Measurements from ENCODE around the gene RNGTT.

RNGTT gene

GRCh38 chr6:88609983-88610382 lies 353.4 kb downstream of the RNGTT start:
- Histone ChIP-seq H3K4me3 (ENCODE audit: low read depth in 1 of 2, low read length in 2 of 2) (no peak overlapping the region), H3K4me1 (ENCODE audit: control insufficient read depth in 1 of 2, insufficient read depth in 2 of 2, low read length in 2 of 2) (no peaks in the 10 kb centered on the region), H3K9me3 (ENCODE audit: control insufficient read depth in 1 of 2, low read length in 2 of 2) (no peaks in the 10 kb centered on the region), H3K9ac (ENCODE audit: low read depth in 1 of 2, low read length in 2 of 2) (no peak overlapping the region), H3K27ac (ENCODE audit: low read depth, low read length) (no peak overlapping the region), H3K36me3 (ENCODE audit: control insufficient read depth in 1 of 2, insufficient read depth in 2 of 2, low read length in 2 of 2) (peaks cover 0 to 5% of the 10 kb centered on the region in 2 donors), H3K27me3 (ENCODE audit: control insufficient read depth in 1 of 2, insufficient read depth in 2 of 2, low read length in 2 of 2) (no peaks in the 10 kb centered on the region)

- H3K4me3 ChIP-seq (ENCODE audit: low read depth in 1 of 2, low read length in 2 of 2) = no peak overlapping the region
- no peaks in the 10 kb centered on the region for H3K36me3 ChIP-seq (ENCODE audit: control insufficient read depth in 1 of 2, insufficient read depth in 2 of 2, low read length in 2 of 2)
- no peak overlapping the region for H3K9ac ChIP-seq (ENCODE audit: low read depth in 1 of 2, low read length in 2 of 2)
- H3K4me1 ChIP-seq (ENCODE audit: control insufficient read depth in 1 of 2, insufficient read depth in 2 of 2, low read length in 2 of 2) = no peaks in the 10 kb centered on the region
- H3K9me3 ChIP-seq (ENCODE audit: control insufficient read depth in 1 of 2, low read length in 2 of 2) = no peaks in the 10 kb centered on the region
- no peak overlapping the region for H3K27ac ChIP-seq (ENCODE audit: low read depth, low read length)
- H3K27me3 ChIP-seq (ENCODE audit: control insufficient read depth in 1 of 2, insufficient read depth in 2 of 2, low read length in 2 of 2) = no peaks in the 10 kb centered on the region
Measured at GRCh38 chr6:88605271-88605670, 358.1 kb downstream of the RNGTT start.

- Histone ChIP-seq H3K4me3 (ENCODE audit: low read depth in 1 of 2, low read length in 2 of 2) (no peak overlapping the region), H3K36me3 (ENCODE audit: control insufficient read depth in 1 of 2, insufficient read depth in 2 of 2, low read length in 2 of 2) (no peaks in the 10 kb centered on the region), H3K9me3 (ENCODE audit: control insufficient read depth in 1 of 2, low read length in 2 of 2) (no peaks in the 10 kb centered on the region), H3K4me1 (ENCODE audit: control insufficient read depth in 1 of 2, insufficient read depth in 2 of 2, low read length in 2 of 2) (no peaks in the 10 kb centered on the region), H3K27ac (ENCODE audit: low read depth, low read length) (no peak overlapping the region), H3K9ac (ENCODE audit: low read depth in 1 of 2, low read length in 2 of 2) (no peak overlapping the region), H3K27me3 (ENCODE audit: control insufficient read depth in 1 of 2, insufficient read depth in 2 of 2, low read length in 2 of 2) (no peaks in the 10 kb centered on the region)
Measured at GRCh38 chr6:88599571-88599970, 363.8 kb downstream of the RNGTT start.

DNA sequence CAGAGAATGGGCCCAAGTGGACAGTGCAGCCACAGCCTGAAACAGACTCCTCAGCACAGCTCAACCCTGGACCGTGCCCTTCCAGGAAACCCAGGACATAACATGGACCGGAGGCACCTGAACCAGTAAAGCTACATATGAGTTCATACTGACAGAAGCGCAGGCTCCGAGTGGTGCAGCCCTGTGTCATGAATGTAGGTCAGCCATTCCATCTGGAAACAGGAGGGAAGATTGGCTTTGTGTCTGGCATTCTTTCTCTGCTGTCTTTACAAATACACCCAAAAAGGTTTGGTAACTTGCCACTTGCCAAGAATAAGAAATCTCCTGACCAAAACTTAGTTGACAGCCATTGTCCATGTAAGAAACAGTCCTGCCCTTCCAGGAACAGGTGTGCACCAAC lies 366.6 kb downstream of the RNGTT start:
- Histone ChIP-seq H3K4me3 (ENCODE audit: low read depth in 1 of 2, low read length in 2 of 2) (no peak overlapping the region), H3K36me3 (ENCODE audit: control insufficient read depth in 1 of 2, insufficient read depth in 2 of 2, low read length in 2 of 2) (no peaks in the 10 kb centered on the region), H3K9me3 (ENCODE audit: control insufficient read depth in 1 of 2, low read length in 2 of 2) (no peaks in the 10 kb centered on the region), H3K27me3 (ENCODE audit: control insufficient read depth in 1 of 2, insufficient read depth in 2 of 2, low read length in 2 of 2) (no peaks in the 10 kb centered on the region), H3K4me1 (ENCODE audit: control insufficient read depth in 1 of 2, insufficient read depth in 2 of 2, low read length in 2 of 2) (no peaks in the 10 kb centered on the region), H3K27ac (ENCODE audit: low read depth, low read length) (no peak overlapping the region), H3K9ac (ENCODE audit: low read depth in 1 of 2, low read length in 2 of 2) (no peak overlapping the region)

DNA sequence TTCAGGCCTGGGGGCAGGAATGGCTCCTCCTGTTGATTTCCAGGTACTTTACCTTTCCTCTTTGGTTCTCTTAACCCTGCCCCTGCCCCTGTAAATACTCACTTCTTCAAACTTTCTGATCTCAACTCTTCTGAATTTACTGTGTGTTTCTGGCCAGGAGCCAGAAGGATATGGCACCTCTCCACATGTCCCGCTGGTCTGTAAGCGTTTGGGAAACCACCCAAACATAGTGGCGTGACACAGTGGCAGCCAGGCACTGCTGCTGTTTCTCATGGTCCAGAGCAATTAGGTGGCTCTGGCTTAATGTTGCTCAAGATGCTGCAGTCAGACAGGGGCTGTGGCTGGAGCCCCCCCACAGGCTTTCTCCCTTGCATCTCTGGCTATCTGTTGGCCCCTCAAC lies 374.5 kb downstream of the RNGTT start:
- H3K4me1 ChIP-seq (ENCODE audit: control insufficient read depth in 1 of 2, insufficient read depth in 2 of 2, low read length in 2 of 2) = no peaks in the 10 kb centered on the region
- no peak overlapping the region for H3K4me3 ChIP-seq (ENCODE audit: low read depth in 1 of 2, low read length in 2 of 2)
- no peaks in the 10 kb centered on the region for H3K27me3 ChIP-seq (ENCODE audit: control insufficient read depth in 1 of 2, insufficient read depth in 2 of 2, low read length in 2 of 2)
- no peak overlapping the region for H3K27ac ChIP-seq (ENCODE audit: low read depth, low read length)
- no peaks in the 10 kb centered on the region for H3K36me3 ChIP-seq (ENCODE audit: control insufficient read depth in 1 of 2, insufficient read depth in 2 of 2, low read length in 2 of 2)
- H3K9ac ChIP-seq (ENCODE audit: low read depth in 1 of 2, low read length in 2 of 2) = no peak overlapping the region
- H3K9me3 ChIP-seq (ENCODE audit: control insufficient read depth in 1 of 2, low read length in 2 of 2) = no peaks in the 10 kb centered on the region

- H3K9me3 ChIP-seq (ENCODE audit: control insufficient read depth in 1 of 2, low read length in 2 of 2) = peaks cover 0 to 8% of the 10 kb centered on the region in 2 donors
- H3K4me3 ChIP-seq (ENCODE audit: low read depth in 1 of 2, low read length in 2 of 2) = no peak overlapping the region
Measured at GRCh38 chr6:88587150-88587520, 376.3 kb downstream of the RNGTT start.

GRCh38 chr6:88586371-88587149 lies 376.9 kb downstream of the RNGTT start:
- H3K4me1 ChIP-seq (ENCODE audit: control insufficient read depth in 1 of 2, insufficient read depth in 2 of 2, low read length in 2 of 2) = no peaks in the 10 kb centered on the region
- H3K9me3 ChIP-seq (ENCODE audit: control insufficient read depth in 1 of 2, low read length in 2 of 2) = peaks cover 3 to 8% of the 10 kb centered on the region in 2 donors
- no peak overlapping the region for H3K27ac ChIP-seq (ENCODE audit: low read depth, low read length)

More at GRCh38 chr6:88587150-88587520, 376.3 kb downstream of the RNGTT start:
- Histone ChIP-seq H3K36me3 (ENCODE audit: control insufficient read depth in 1 of 2, insufficient read depth in 2 of 2, low read length in 2 of 2) (no peaks in the 10 kb centered on the region), H3K27me3 (ENCODE audit: control insufficient read depth in 1 of 2, insufficient read depth in 2 of 2, low read length in 2 of 2) (no peaks in the 10 kb centered on the region), H3K27ac (ENCODE audit: low read depth, low read length) (no peak overlapping the region), H3K4me1 (ENCODE audit: control insufficient read depth in 1 of 2, insufficient read depth in 2 of 2, low read length in 2 of 2) (no peaks in the 10 kb centered on the region), H3K9ac (ENCODE audit: low read depth in 1 of 2, low read length in 2 of 2) (no peak overlapping the region)

GRCh38 chr6:88585276-88585692 lies 378.1 kb downstream of the RNGTT start:
- Histone ChIP-seq H3K27me3 (ENCODE audit: control insufficient read depth in 1 of 2, insufficient read depth in 2 of 2, low read length in 2 of 2) (no peaks in the 10 kb centered on the region), H3K4me3 (ENCODE audit: low read depth in 1 of 2, low read length in 2 of 2) (no peak overlapping the region), H3K9ac (ENCODE audit: low read depth in 1 of 2, low read length in 2 of 2) (no peak overlapping the region), H3K9me3 (ENCODE audit: control insufficient read depth in 1 of 2, low read length in 2 of 2) (peaks cover 3 to 8% of the 10 kb centered on the region in 2 donors), H3K36me3 (ENCODE audit: control insufficient read depth in 1 of 2, insufficient read depth in 2 of 2, low read length in 2 of 2) (no peaks in the 10 kb centered on the region), H3K27ac (ENCODE audit: low read depth, low read length) (no peak overlapping the region), H3K4me1 (ENCODE audit: control insufficient read depth in 1 of 2, insufficient read depth in 2 of 2, low read length in 2 of 2) (no peaks in the 10 kb centered on the region)

More at GRCh38 chr6:88586371-88587149, 376.9 kb downstream of the RNGTT start:
- H3K4me3 ChIP-seq (ENCODE audit: low read depth in 1 of 2, low read length in 2 of 2) = no peak overlapping the region
- H3K36me3 ChIP-seq (ENCODE audit: control insufficient read depth in 1 of 2, insufficient read depth in 2 of 2, low read length in 2 of 2) = no peaks in the 10 kb centered on the region
- no peak overlapping the region for H3K9ac ChIP-seq (ENCODE audit: low read depth in 1 of 2, low read length in 2 of 2)
- no peaks in the 10 kb centered on the region for H3K27me3 ChIP-seq (ENCODE audit: control insufficient read depth in 1 of 2, insufficient read depth in 2 of 2, low read length in 2 of 2)

DNA sequence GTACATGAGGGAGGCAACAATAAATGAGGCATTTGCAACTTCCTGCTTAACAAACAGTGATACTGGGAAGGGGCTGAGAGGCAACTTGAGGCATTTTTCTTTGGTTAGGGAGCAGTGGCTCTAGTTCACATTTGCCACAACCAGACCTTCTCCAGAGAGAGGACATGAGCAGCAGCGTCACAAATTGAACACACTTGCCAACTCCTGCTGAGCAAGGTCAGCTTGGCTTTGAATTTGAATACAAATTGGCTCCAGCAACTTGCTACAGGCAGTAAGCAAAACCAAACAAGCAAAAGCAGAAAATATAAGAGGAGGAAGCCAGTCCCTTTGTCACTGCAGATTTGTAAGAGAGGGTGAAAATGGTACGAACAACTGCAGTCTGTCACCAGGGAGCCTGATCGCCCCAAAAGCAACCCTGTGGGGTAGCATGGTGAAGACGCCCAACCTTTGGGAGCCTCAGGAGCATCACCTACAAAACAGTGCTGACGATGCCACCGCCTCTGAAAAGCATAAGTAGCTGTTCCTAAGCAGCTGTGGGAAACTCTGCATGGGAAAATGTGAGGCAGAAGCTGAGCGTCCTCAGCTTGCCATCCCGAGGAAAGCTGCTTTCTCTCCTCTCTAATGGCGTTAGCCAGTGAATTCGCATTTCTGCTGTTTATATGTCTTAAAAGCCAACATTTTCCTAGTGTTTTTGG lies 378.7 kb downstream of the RNGTT start:
- peaks cover 3 to 8% of the 10 kb centered on the region in 2 donors for H3K9me3 ChIP-seq (ENCODE audit: control insufficient read depth in 1 of 2, low read length in 2 of 2)
- H3K4me1 ChIP-seq (ENCODE audit: control insufficient read depth in 1 of 2, insufficient read depth in 2 of 2, low read length in 2 of 2) = no peaks in the 10 kb centered on the region
- no peak overlapping the region for H3K27ac ChIP-seq (ENCODE audit: low read depth, low read length)
- H3K27me3 ChIP-seq (ENCODE audit: control insufficient read depth in 1 of 2, insufficient read depth in 2 of 2, low read length in 2 of 2) = no peaks in the 10 kb centered on the region
- H3K9ac ChIP-seq (ENCODE audit: low read depth in 1 of 2, low read length in 2 of 2) = no peak overlapping the region
- H3K4me3 ChIP-seq (ENCODE audit: low read depth in 1 of 2, low read length in 2 of 2) = no peak overlapping the region
- H3K36me3 ChIP-seq (ENCODE audit: control insufficient read depth in 1 of 2, insufficient read depth in 2 of 2, low read length in 2 of 2) = no peaks in the 10 kb centered on the region

DNA sequence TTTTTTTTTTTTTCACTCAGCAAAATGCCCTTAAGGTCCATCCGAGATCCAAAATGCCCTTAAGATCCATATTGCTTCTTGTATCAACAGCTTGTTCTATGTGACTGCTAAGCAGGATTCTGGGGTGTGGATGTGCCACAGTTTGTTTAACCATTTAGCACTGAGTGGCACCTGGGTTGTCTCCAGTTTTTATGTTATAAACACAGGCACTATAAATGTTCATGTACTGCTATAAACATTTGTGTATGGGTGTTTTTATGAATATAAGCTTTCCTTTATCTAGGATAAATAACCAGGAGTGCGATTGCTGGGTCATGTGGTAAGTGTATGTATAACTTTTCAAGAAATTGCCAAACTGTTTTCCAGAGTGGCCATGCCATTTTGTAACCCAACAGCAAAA lies 386.0 kb downstream of the RNGTT start:
- no peaks in the 10 kb centered on the region for H3K27me3 ChIP-seq (ENCODE audit: control insufficient read depth in 1 of 2, insufficient read depth in 2 of 2, low read length in 2 of 2)
- no peaks in the 10 kb centered on the region for H3K36me3 ChIP-seq (ENCODE audit: control insufficient read depth in 1 of 2, insufficient read depth in 2 of 2, low read length in 2 of 2)
- no peaks in the 10 kb centered on the region for H3K4me1 ChIP-seq (ENCODE audit: control insufficient read depth in 1 of 2, insufficient read depth in 2 of 2, low read length in 2 of 2)
- no peak overlapping the region for H3K4me3 ChIP-seq (ENCODE audit: low read depth in 1 of 2, low read length in 2 of 2)
- no peak overlapping the region for H3K27ac ChIP-seq (ENCODE audit: low read depth, low read length)
- H3K9me3 ChIP-seq (ENCODE audit: control insufficient read depth in 1 of 2, low read length in 2 of 2) = peaks cover under 1 to 3% of the 10 kb centered on the region in 2 donors
- H3K9ac ChIP-seq (ENCODE audit: low read depth in 1 of 2, low read length in 2 of 2) = no peak overlapping the region

Data from duodenal mucosa (tissue), 2 donors.